K562 (cell line): ENCODE data around the gene TAC3. TPM values are rescaled to one million over a fixed set of nuclear protein-coding genes. Genes with fewer than 3 reads are reported as not detected.
"Not testable (repeated sequence)": the region's sequence is repeated elsewhere in the genome, so short reads cannot be mapped to it uniquely, and the experiment has no call there.

Experiments
- ATAC-seq: fragments of 200-7000 bp; cut with Tn5 transposase; 3 replicates; pipeline ENCODE4 v1.9.1; 2020; ENCODE audit warnings: moderate library complexity
- BruUV-seq: library from RNA; stranded (reverse); fragments of 400-500 nt; replicated peaks from 2 replicates; lab custom pipeline; 2021; lab: Mats Ljungman, UMichigan
- CTCF ChIA-PET: fragments of 300-600 bp; formaldehyde crosslinking; extraction: SDS; loops from one replicate; lab custom pipeline; 2021; ENCODE audit warnings: low intra/inter-chr PET ratio; lab: Yijun Ruan, JAX
- POLR2A ChIA-PET: fragments of 300-600, 350-650 bp; sonication (Branson Sonifier 250); formaldehyde crosslinking; extraction: SDS; loops from one replicate; lab custom pipeline; 2021; ENCODE audit warnings: antibody characterized with exemption, inconsistent platforms; lab: Yijun Ruan, JAX
- DNase-seq, 4 experiments: peaks; one replicate each; pipeline versions ENCODE4 v3.0.0 to v3.0.0-alpha.2; 2011 to 2018; ENCODE audit warnings: low spot score in 3 of 4, mixed read lengths in 3 of 4; ENCODE audit errors: extremely low read depth in 1 of 4
- FAIRE-seq: peaks from 2 replicates; lab custom pipeline; 2011; peaks lifted over from hg19 to GRCh38; lab: Jason Lieb, UNC
- H2AFZ ChIP-seq: 2 replicates; pipeline ENCODE4 v1.6.0; 2011; ENCODE audit warnings: low read depth, low read length, control low read depth, inconsistent platforms
- H3K27ac ChIP-seq: fragments of 200-600 bp; 3 replicates; pipeline ENCODE4 v1.8.0; 2011; ENCODE audit warnings: low read depth, mild to moderate bottlenecking, control low read depth, inconsistent platforms, low read length, moderate library complexity, mixed read lengths; ENCODE audit errors: extremely low read depth
- H3K27me3 ChIP-seq, 2 experiments: fragments of 300-600 bp in 1 of 2; 2 replicates in 1 of 2; 3 replicates in 1 of 2; pipeline versions ENCODE4 v1.6.0 to v1.8.0; 2011; ENCODE audit warnings: inconsistent platforms in 2 of 2, low read length in 2 of 2, mild to moderate bottlenecking in 1 of 2, mixed read lengths in 1 of 2, moderate library complexity in 1 of 2; ENCODE audit not compliant: control insufficient read depth in 2 of 2, insufficient read depth in 2 of 2
- H3K36me3 ChIP-seq: fragments of 300-600 bp; 3 replicates; pipeline ENCODE4 v1.8.0; 2011; ENCODE audit warnings: mild to moderate bottlenecking, low read length, inconsistent platforms; ENCODE audit not compliant: control insufficient read depth, insufficient read depth
- H3K4me1 ChIP-seq, 2 experiments: fragments of 200-600 bp in 1 of 2; replicated peaks in 1 of 2; 2 replicates in 1 of 2; 3 replicates in 1 of 2; pipeline versions ENCODE4 v1.5.1 to v1.8.0; 2011; ENCODE audit warnings: inconsistent platforms in 2 of 2, low read length in 2 of 2, mild to moderate bottlenecking in 1 of 2, mixed read lengths in 1 of 2, moderate library complexity in 1 of 2; ENCODE audit not compliant: control insufficient read depth in 2 of 2, insufficient read depth in 2 of 2
- H3K4me2 ChIP-seq: 2 replicates; pipeline ENCODE4 v1.6.1; 2011; ENCODE audit warnings: low read length, control low read depth, inconsistent platforms, mixed read lengths; ENCODE audit not compliant: insufficient read depth
- H3K4me3 ChIP-seq: fragments of 200-600 bp; sonication (generic), shearing (Covaris generic); 2 replicates; pipeline ENCODE4 v1.5.1; 2016; ENCODE audit warnings: control low read depth, inconsistent platforms
- H3K79me2 ChIP-seq: fragments of 200-600 bp; 3 replicates; pipeline ENCODE4 v1.8.0; 2011; ENCODE audit warnings: low read length, inconsistent platforms; ENCODE audit not compliant: control insufficient read depth, insufficient read depth
- H3K9ac ChIP-seq, 2 experiments: 2 replicates each; pipeline versions ENCODE4 v1.6.0 to v1.6.1; 2011; ENCODE audit warnings: low read depth in 2 of 2, low read length in 2 of 2, control low read depth in 1 of 2, inconsistent platforms in 1 of 2, mild to moderate bottlenecking in 1 of 2, mixed read lengths in 1 of 2; ENCODE audit not compliant: insufficient read depth in 1 of 2
- H3K9me1 ChIP-seq: one replicate; pipeline ENCODE4 v1.6.0; 2011; ENCODE audit warnings: inconsistent platforms, mild to moderate bottlenecking, low read length, moderate library complexity; ENCODE audit not compliant: control insufficient read depth, insufficient read depth
- H3K9me3 ChIP-seq: replicated peaks from 2 replicates; pipeline ENCODE4 v1.5.1; 2011; ENCODE audit warnings: low read depth, low read length, inconsistent platforms; ENCODE audit not compliant: control insufficient read depth, insufficient read depth
- H4K20me1 ChIP-seq: replicated peaks from 2 replicates; pipeline ENCODE4 v1.6.1; 2011; ENCODE audit warnings: low read length, inconsistent platforms, mixed read lengths; ENCODE audit not compliant: control insufficient read depth, insufficient read depth
- CTBP1 ChIP-seq: fragments of 450-650 bp; IDR thresholded peaks from 2 replicates; pipeline ENCODE4 v1.6.1; 2016; ENCODE audit warnings: borderline replicate concordance
- SPI1 ChIP-seq: IDR thresholded peaks from 2 replicates; pipeline ENCODE4 v1.6.1; 2011; ENCODE audit warnings: low read depth, low read length, control low read depth, borderline replicate concordance
- WGBS: fragments of 100-300 bp; shearing (Covaris generic); methylation state at CpG from one replicate; pipeline ENCODE4 v1.1.6; 2016; ENCODE audit warnings: low coverage, mixed read lengths; ENCODE audit not compliant: insufficient coverage; ENCODE audit errors: missing lambda C conversion rate; 5-methylcytosine and 5-hydroxymethylcytosine counted together
- in situ Hi-C: fragments of 300-500 bp; cut with MboI; formaldehyde crosslinking; loops from 4 replicates; pipeline ENCODE4 v1.15.0; 2018; ENCODE audit warnings: inconsistent platforms, mixed read lengths
- intact Hi-C: fragments of 100-400 bp; cut with micrococcal nuclease; formaldehyde crosslinking; loops from 2 replicates; pipeline ENCODE4 v1.14.2; 2022
- polyA plus RNA-seq, 8 experiments: library from polyadenylated mRNA; depleted of rRNA in 4 of 8; stranded (reverse) in 5 of 8; unstranded in 3 of 8; fragments of >200 nt; fragmentation: Nextera tagmentation in 2 of 8; fragmentation: Illumina TruSeq in 1 of 8; extraction: Ambion mirVana in 2 of 8; extraction: Trizol in 1 of 8; gene quantifications; 2 replicates each; pipeline versions ENCODE4 v1.2.1 to v1.2.3, GENCODE V29; 2011 to 2014; ENCODE audit warnings: inconsistent platforms in 1 of 8, missing spikeins in 1 of 8
- total RNA-seq, 7 experiments: library from RNA; depleted of rRNA in 6 of 7; stranded (reverse); fragments of >200 nt in 6 of 7; fragmentation: Illumina TruSeq in 2 of 7; extraction: Trizol in 2 of 7; gene quantifications; 2 replicates each; pipeline versions ENCODE4 v1.2.1 to v1.2.3, GENCODE V29; 2011 to 2021; ENCODE audit warnings: low replicate concordance in 1 of 7

TAC3 gene
- total and polyA plus RNA-seq, 9 of the 15 experiments (the other 6 are each of a cell fraction or from before 2014, with no cell fraction given) = 0.29 to 2.8 (median 1.4) TPM

GRCh38 chr12:56962247-56962646 is 54.1 kb downstream of the TAC3 start:
- H4K20me1 ChIP-seq, H2AFZ ChIP-seq, DNase-seq, FAIRE-seq, H3K27me3 ChIP-seq, CTCF ChIA-PET, H3K9ac ChIP-seq, intact Hi-C loops, H3K4me3 ChIP-seq, H3K79me2 ChIP-seq, H3K27ac ChIP-seq, H3K9me1 ChIP-seq, ATAC-seq, H3K36me3 ChIP-seq, H3K4me1 ChIP-seq, H3K9me3 ChIP-seq, H3K4me2 ChIP-seq, BruUV-seq, POLR2A ChIA-PET, in situ Hi-C loops: not testable (repeated sequence)
- peak; percentile 34; the same call in 1 of the 2 replicates for TF ChIP-seq CTBP1
- TF ChIP-seq SPI1 = peak; percentile 69
- WGBS = 7% methylated on average over 4 of the region's 4 CpGs

Other genes starting within 250 kb of the TAC3 start
Only the 7 nearest of the 12 such genes appear.
- 0.59 TPM in 1 of 2 replicates, not detected in the other for gene SDR9C7, start 82.1 kb downstream of the TAC3 start, total RNA-seq (2014; rRNA removed)
- gene SDR9C7, start 82.1 kb downstream of the TAC3 start, total RNA-seq (2014; rRNA removed; fragmentation: Illumina TruSeq; extraction: Trizol) = not detected in 2 replicates
- not detected in 2 replicates for gene SDR9C7, start 82.1 kb downstream of the TAC3 start, total RNA-seq (2015; rRNA removed; fragmentation: Illumina TruSeq; extraction: Trizol)
- not detected in 2 replicates for gene SDR9C7, start 82.1 kb downstream of the TAC3 start, total RNA-seq (2021)
- 0.05 TPM in 1 of 2 replicates, not detected in the other for gene SDR9C7, start 82.1 kb downstream of the TAC3 start, polyA plus RNA-seq (2011; rRNA removed)
- 0.06 TPM in 1 of 2 replicates, not detected in the other for gene SDR9C7, start 82.1 kb downstream of the TAC3 start, polyA plus RNA-seq (2014; fragmentation: Illumina TruSeq; extraction: Trizol)
- under 1 TPM in 1 of 2 experiments, not detected in 1; 0.04 TPM for gene SDR9C7, start 82.1 kb downstream of the TAC3 start, polyA plus RNA-seq (2014; fragmentation: Nextera tagmentation; extraction: Ambion mirVana)
- gene SDR9C7, start 82.1 kb downstream of the TAC3 start, polyA plus RNA-seq (2014; rRNA removed) = 0.13 TPM in 1 of 2 replicates, not detected in the other
- 0.20 and 0.23 TPM in 2 replicates for gene RDH16, start 58.9 kb downstream of the TAC3 start, total RNA-seq (2014; rRNA removed)
- gene RDH16, start 58.9 kb downstream of the TAC3 start, total RNA-seq (2014; rRNA removed; fragmentation: Illumina TruSeq; extraction: Trizol) = 0.22 and 0.26 TPM in 2 replicates
- gene RDH16, start 58.9 kb downstream of the TAC3 start, total RNA-seq (2015; rRNA removed; fragmentation: Illumina TruSeq; extraction: Trizol) = 0.11 TPM in 2 replicates
- 0.36 and 0.42 TPM in 2 replicates for gene RDH16, start 58.9 kb downstream of the TAC3 start, total RNA-seq (2021)
- 0.26 and 0.62 TPM in 2 replicates for gene RDH16, start 58.9 kb downstream of the TAC3 start, polyA plus RNA-seq (2011; rRNA removed)
- gene RDH16, start 58.9 kb downstream of the TAC3 start, polyA plus RNA-seq (2014; fragmentation: Illumina TruSeq; extraction: Trizol) = 0.12 and 0.21 TPM in 2 replicates
- under 1 TPM in 1 of 2 experiments, not detected in 1; 0.13 TPM for gene RDH16, start 58.9 kb downstream of the TAC3 start, polyA plus RNA-seq (2014; fragmentation: Nextera tagmentation; extraction: Ambion mirVana)
- gene RDH16, start 58.9 kb downstream of the TAC3 start, polyA plus RNA-seq (2014; rRNA removed) = 0.24 and 0.52 TPM in 2 replicates
- gene ZBTB39, start 10.0 kb downstream of the TAC3 start, total RNA-seq (2014; rRNA removed) = 7.7 and 10.3 TPM in 2 replicates
- 8.6 and 9.3 TPM in 2 replicates for gene ZBTB39, start 10.0 kb downstream of the TAC3 start, total RNA-seq (2014; rRNA removed; fragmentation: Illumina TruSeq; extraction: Trizol)
- gene ZBTB39, start 10.0 kb downstream of the TAC3 start, total RNA-seq (2015; rRNA removed; fragmentation: Illumina TruSeq; extraction: Trizol) = 8.7 TPM in 2 replicates
- 11.5 and 13.3 TPM in 2 replicates for gene ZBTB39, start 10.0 kb downstream of the TAC3 start, total RNA-seq (2021)
- gene ZBTB39, start 10.0 kb downstream of the TAC3 start, polyA plus RNA-seq (2011; rRNA removed) = 9.6 and 10.4 TPM in 2 replicates
- 10.9 and 11.6 TPM in 2 replicates for gene ZBTB39, start 10.0 kb downstream of the TAC3 start, polyA plus RNA-seq (2014; fragmentation: Illumina TruSeq; extraction: Trizol)
- 1 to 10 TPM; 3.3 to 3.4 TPM for gene ZBTB39, start 10.0 kb downstream of the TAC3 start, polyA plus RNA-seq (2014; fragmentation: Nextera tagmentation; extraction: Ambion mirVana)
- gene ZBTB39, start 10.0 kb downstream of the TAC3 start, polyA plus RNA-seq (2014; rRNA removed) = 8.2 and 8.6 TPM in 2 replicates
- gene MYO1A, start 33.6 kb upstream of the TAC3 start, total RNA-seq (2014; rRNA removed) = 0.08 and 0.09 TPM in 2 replicates
- 0.06 and 0.29 TPM in 2 replicates for gene MYO1A, start 33.6 kb upstream of the TAC3 start, total RNA-seq (2014; rRNA removed; fragmentation: Illumina TruSeq; extraction: Trizol)
- gene MYO1A, start 33.6 kb upstream of the TAC3 start, total RNA-seq (2015; rRNA removed; fragmentation: Illumina TruSeq; extraction: Trizol) = 0.08 and 0.14 TPM in 2 replicates
- 0.18 and 0.29 TPM in 2 replicates for gene MYO1A, start 33.6 kb upstream of the TAC3 start, total RNA-seq (2021)
- gene MYO1A, start 33.6 kb upstream of the TAC3 start, polyA plus RNA-seq (2011; rRNA removed) = 0.14 and 0.18 TPM in 2 replicates
- 0.03 and 0.54 TPM in 2 replicates for gene MYO1A, start 33.6 kb upstream of the TAC3 start, polyA plus RNA-seq (2014; fragmentation: Illumina TruSeq; extraction: Trizol)
- not detected for gene MYO1A, start 33.6 kb upstream of the TAC3 start, polyA plus RNA-seq (2014; fragmentation: Nextera tagmentation; extraction: Ambion mirVana)
- gene MYO1A, start 33.6 kb upstream of the TAC3 start, polyA plus RNA-seq (2014; rRNA removed) = 0.08 and 0.20 TPM in 2 replicates
- 28.5 and 31.3 TPM in 2 replicates for gene NEMP1, start 62.3 kb upstream of the TAC3 start, total RNA-seq (2014; rRNA removed)
- 44.5 and 51.5 TPM in 2 replicates for gene NEMP1, start 62.3 kb upstream of the TAC3 start, total RNA-seq (2014; rRNA removed; fragmentation: Illumina TruSeq; extraction: Trizol)
- gene NEMP1, start 62.3 kb upstream of the TAC3 start, total RNA-seq (2015; rRNA removed; fragmentation: Illumina TruSeq; extraction: Trizol) = 37.7 and 40.9 TPM in 2 replicates
- gene NEMP1, start 62.3 kb upstream of the TAC3 start, total RNA-seq (2021) = 57.0 and 59.0 TPM in 2 replicates
- 69.7 and 82.2 TPM in 2 replicates for gene NEMP1, start 62.3 kb upstream of the TAC3 start, polyA plus RNA-seq (2011; rRNA removed)
- gene NEMP1, start 62.3 kb upstream of the TAC3 start, polyA plus RNA-seq (2014; fragmentation: Illumina TruSeq; extraction: Trizol) = 45.7 and 51.5 TPM in 2 replicates
- gene NEMP1, start 62.3 kb upstream of the TAC3 start, polyA plus RNA-seq (2014; fragmentation: Nextera tagmentation; extraction: Ambion mirVana) = 10 to 100 TPM in 1 of 2 experiments, 1 to 10 TPM in 1; 9.5 to 15.6 TPM
- 41.2 and 41.3 TPM in 2 replicates for gene NEMP1, start 62.3 kb upstream of the TAC3 start, polyA plus RNA-seq (2014; rRNA removed)
- gene NAB2, start 72.6 kb upstream of the TAC3 start, total RNA-seq (2014; rRNA removed) = 32.0 and 32.8 TPM in 2 replicates
- gene NAB2, start 72.6 kb upstream of the TAC3 start, total RNA-seq (2014; rRNA removed; fragmentation: Illumina TruSeq; extraction: Trizol) = 11.8 and 14.2 TPM in 2 replicates
- 16.9 and 18.8 TPM in 2 replicates for gene NAB2, start 72.6 kb upstream of the TAC3 start, total RNA-seq (2015; rRNA removed; fragmentation: Illumina TruSeq; extraction: Trizol)
- gene NAB2, start 72.6 kb upstream of the TAC3 start, total RNA-seq (2021) = 23.4 and 36.0 TPM in 2 replicates
- gene NAB2, start 72.6 kb upstream of the TAC3 start, polyA plus RNA-seq (2011; rRNA removed) = 25.8 and 30.9 TPM in 2 replicates
- gene NAB2, start 72.6 kb upstream of the TAC3 start, polyA plus RNA-seq (2014; fragmentation: Illumina TruSeq; extraction: Trizol) = 20.4 and 30.2 TPM in 2 replicates
- gene NAB2, start 72.6 kb upstream of the TAC3 start, polyA plus RNA-seq (2014; fragmentation: Nextera tagmentation; extraction: Ambion mirVana) = under 1 TPM; 0.45 to 0.52 TPM
- gene NAB2, start 72.6 kb upstream of the TAC3 start, polyA plus RNA-seq (2014; rRNA removed) = 30.4 and 40.9 TPM in 2 replicates
- gene STAT6, start 94.8 kb upstream of the TAC3 start, total RNA-seq (2014; rRNA removed) = 20.8 and 28.2 TPM in 2 replicates
- 17.1 and 18.6 TPM in 2 replicates for gene STAT6, start 94.8 kb upstream of the TAC3 start, total RNA-seq (2014; rRNA removed; fragmentation: Illumina TruSeq; extraction: Trizol)
- gene STAT6, start 94.8 kb upstream of the TAC3 start, total RNA-seq (2015; rRNA removed; fragmentation: Illumina TruSeq; extraction: Trizol) = 24.9 and 26.5 TPM in 2 replicates
- gene STAT6, start 94.8 kb upstream of the TAC3 start, total RNA-seq (2021) = 32.7 and 38.4 TPM in 2 replicates
- 40.1 and 60.0 TPM in 2 replicates for gene STAT6, start 94.8 kb upstream of the TAC3 start, polyA plus RNA-seq (2011; rRNA removed)
- gene STAT6, start 94.8 kb upstream of the TAC3 start, polyA plus RNA-seq (2014; fragmentation: Illumina TruSeq; extraction: Trizol) = 48.2 and 49.5 TPM in 2 replicates
- gene STAT6, start 94.8 kb upstream of the TAC3 start, polyA plus RNA-seq (2014; fragmentation: Nextera tagmentation; extraction: Ambion mirVana) = 1 to 10 TPM; 2.4 to 4.3 TPM
- gene STAT6, start 94.8 kb upstream of the TAC3 start, polyA plus RNA-seq (2014; rRNA removed) = 37.9 and 38.4 TPM in 2 replicates